Measurements from ENCODE around the gene KRT34. TPM values are rescaled to one million over a fixed set of nuclear protein-coding genes. Genes with fewer than 3 reads are reported as not detected.

KRT34 gene
- total RNA-seq, 1 donor from 2014 or later: not detected

GRCh38 chr17:41334385-41335305 lies 47.5 kb downstream of the KRT34 start:
- no peak for DNase-seq (ENCODE audit: low spot score)
- no peaks in the 10 kb centered on the region for H3K4me1 Mint-ChIP-seq (ENCODE audit: low read depth)
- H3K36me3 Mint-ChIP-seq (ENCODE audit: low read depth): no peaks in the 10 kb centered on the region
- TF ChIP-seq CTCF (IDR thresholded peaks at IDR 0.05): no peak
- no peak overlapping the region for H3K4me3 Mint-ChIP-seq (ENCODE audit: unreplicated experiment)
- peaks cover 8% of the 10 kb centered on the region for H3K27me3 Mint-ChIP-seq (ENCODE audit: low read depth)
- no peak overlapping the region for H3K27ac Mint-ChIP-seq (ENCODE audit: unreplicated experiment)
- H3K9me3 Mint-ChIP-seq (ENCODE audit: low read depth): no peaks in the 10 kb centered on the region

DNA sequence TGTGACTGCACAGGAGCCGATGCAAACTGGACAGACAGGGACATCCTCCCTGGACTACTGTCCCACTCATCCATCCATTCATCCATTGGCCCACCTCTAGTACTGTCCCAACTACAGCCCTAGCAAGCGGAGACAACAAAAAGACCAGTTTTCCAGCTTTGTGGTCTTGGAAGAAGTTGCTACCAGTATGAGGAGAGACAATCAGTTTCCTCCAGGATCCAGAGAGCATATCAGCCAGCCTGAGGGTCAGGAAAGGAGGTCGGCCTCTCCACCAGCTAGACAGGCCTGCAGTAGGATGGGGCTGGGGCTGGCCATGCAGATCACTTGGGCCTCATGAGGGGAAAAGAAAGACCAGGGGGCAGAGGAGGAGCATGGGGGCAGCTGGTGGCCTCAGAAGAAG lies 48.3 kb downstream of the KRT34 start:
- DNase-seq (ENCODE audit: low spot score): no peak
- no peaks in the 10 kb centered on the region for H3K36me3 Mint-ChIP-seq (ENCODE audit: low read depth)
- H3K27ac Mint-ChIP-seq (ENCODE audit: unreplicated experiment): no peak overlapping the region
- TF ChIP-seq CTCF (IDR thresholded peaks at IDR 0.05): no peak
- H3K4me3 Mint-ChIP-seq (ENCODE audit: unreplicated experiment): no peak overlapping the region
- H3K27me3 Mint-ChIP-seq (ENCODE audit: low read depth): peaks cover 8% of the 10 kb centered on the region
- H3K4me1 Mint-ChIP-seq (ENCODE audit: low read depth): no peaks in the 10 kb centered on the region
- H3K9me3 Mint-ChIP-seq (ENCODE audit: low read depth): no peaks in the 10 kb centered on the region

- no peak for TF ChIP-seq CTCF (IDR thresholded peaks at IDR 0.05)
- peaks cover 8% of the 10 kb centered on the region for H3K27me3 Mint-ChIP-seq (ENCODE audit: low read depth)
- H3K9me3 Mint-ChIP-seq (ENCODE audit: low read depth): no peaks in the 10 kb centered on the region
- no peak overlapping the region for H3K4me3 Mint-ChIP-seq (ENCODE audit: unreplicated experiment)
- H3K4me1 Mint-ChIP-seq (ENCODE audit: low read depth): no peaks in the 10 kb centered on the region
- no peaks in the 10 kb centered on the region for H3K36me3 Mint-ChIP-seq (ENCODE audit: low read depth)
- H3K27ac Mint-ChIP-seq (ENCODE audit: unreplicated experiment): no peak overlapping the region
- no peak for DNase-seq (ENCODE audit: low spot score)
These were observed 49.0 kb downstream of the KRT34 start for GRCh38 chr17:41333098-41333497.

- H3K27me3 Mint-ChIP-seq (ENCODE audit: low read depth): peaks cover 8% of the 10 kb centered on the region
- H3K9me3 Mint-ChIP-seq (ENCODE audit: low read depth): no peaks in the 10 kb centered on the region
- DNase-seq (ENCODE audit: low spot score): no peak
- TF ChIP-seq CTCF (IDR thresholded peaks at IDR 0.05): no peak
- H3K4me1 Mint-ChIP-seq (ENCODE audit: low read depth): no peaks in the 10 kb centered on the region
- H3K4me3 Mint-ChIP-seq (ENCODE audit: unreplicated experiment): no peak overlapping the region
- no peaks in the 10 kb centered on the region for H3K36me3 Mint-ChIP-seq (ENCODE audit: low read depth)
- H3K27ac Mint-ChIP-seq (ENCODE audit: unreplicated experiment): no peak overlapping the region
These were observed 49.9 kb downstream of the KRT34 start for GRCh38 chr17:41332239-41332638.

- TF ChIP-seq CTCF (IDR thresholded peaks at IDR 0.05): no peak
These were observed 50.5 kb downstream of the KRT34 start for GRCh38 chr17:41331606-41332005.

More at GRCh38 chr17:41331606-41332005, 50.5 kb downstream of the KRT34 start:
- Mint-ChIP-seq H3K27me3 (ENCODE audit: low read depth) (peaks cover 8% of the 10 kb centered on the region), H3K27ac (ENCODE audit: unreplicated experiment) (no peak overlapping the region), H3K9me3 (ENCODE audit: low read depth) (no peaks in the 10 kb centered on the region), H3K4me1 (ENCODE audit: low read depth) (no peaks in the 10 kb centered on the region), H3K36me3 (ENCODE audit: low read depth) (no peaks in the 10 kb centered on the region), H3K4me3 (ENCODE audit: unreplicated experiment) (no peak overlapping the region)
- no peak for DNase-seq (ENCODE audit: low spot score)
